Heart right ventricle (tissue), 16 donors: Measurements from ENCODE around the gene TMEM134. TPM values are rescaled to one million over a fixed set of nuclear protein-coding genes. Genes with fewer than 3 reads are reported as not detected.

Source experiments
- ATAC-seq, 8 donors: fragments of 200-7000 bp; cut with Tn5 transposase; one replicate each; pipeline ENCODE4 v1.9.1; 2020; ENCODE audit warnings: mild to moderate bottlenecking in 8 of 8, moderate library complexity in 8 of 8, moderate number of reproducible peaks in 1 of 8
- DNase-seq, 2 donors: peaks; one replicate each; pipeline ENCODE4 v3.0.0-alpha.2; 2020
- H3K27ac ChIP-seq, 10 donors: fragments of 200-600 bp; sonication (generic) in 2 of 10; one replicate each; pipeline versions ENCODE4 v1.5.0 to v1.8.0; 2020 to 2022; ENCODE audit warnings: mild to moderate bottlenecking in 3 of 10
- H3K27me3 ChIP-seq, 7 donors: fragments of 200-600 bp; one replicate each; pipeline ENCODE4 v1.8.0; 2021 to 2022; ENCODE audit warnings: mild to moderate bottlenecking in 2 of 7
- H3K36me3 ChIP-seq, 9 donors: fragments of 200-600 bp; sonication (generic) in 1 of 9; one replicate each; pipeline versions ENCODE4 v1.5.0 to v1.8.0; 2020 to 2022; ENCODE audit warnings: mild to moderate bottlenecking in 2 of 9
- H3K4me1 ChIP-seq, 9 donors: fragments of 200-600 bp; sonication (generic) in 1 of 9; one replicate each; pipeline versions ENCODE4 v1.5.0 to v1.8.0; 2020 to 2022; ENCODE audit warnings: mild to moderate bottlenecking in 4 of 9
- H3K4me3 ChIP-seq, 10 donors: fragments of 200-600 bp; sonication (generic) in 2 of 10; one replicate each; pipeline versions ENCODE4 v1.5.0 to v1.8.0; 2020 to 2022; ENCODE audit warnings: mild to moderate bottlenecking in 7 of 10, moderate library complexity in 2 of 10
- H3K9me3 ChIP-seq, 11 donors: fragments of 200-600 bp in 10 of 11; sonication (generic) in 2 of 11; one replicate each; pipeline versions ENCODE4 v1.5.0 to v1.8.0; 2013 to 2022; ENCODE audit warnings: mild to moderate bottlenecking in 2 of 11, control low read depth in 1 of 11, moderate library complexity in 1 of 11
- CTCF ChIP-seq, 9 donors: fragments of 200-600 bp; sonication (generic) in 2 of 9; IDR thresholded peaks; one replicate each; pipeline versions ENCODE4 v1.5.0 to v1.8.0; 2021 to 2022; ENCODE audit warnings: antibody characterized with exemption in 9 of 9, mild to moderate bottlenecking in 5 of 9, moderate library complexity in 1 of 9
- WGBS, 2 donors: extraction: QIAGEN DNeasy Blood & Tissue Kit; methylation state at CpG; one replicate each; pipeline ENCODE4 v1.1.7; 2013; ENCODE audit warnings: inconsistent platforms in 1 of 2; 5-methylcytosine and 5-hydroxymethylcytosine counted together
- intact Hi-C, 10 donors: fragments of 100-400 bp; cut with DNase I; formaldehyde crosslinking; loops; one replicate each; pipeline versions ENCODE4 v1.11.1 to v1.14.2; 2022
- polyA plus RNA-seq, 2 donors: library from polyadenylated mRNA; stranded (reverse); fragments of 200-250 nt; gene quantifications; one replicate each; pipeline ENCODE4 v1.2.3, GENCODE V29; 2013
- total RNA-seq, 10 donors: library from RNA; stranded (reverse); fragmentation: NEBNext Ultra II Directional in 3 of 10; extraction: Animal tissue kit (Norgen Biotek cat#: 25700) in 3 of 10; gene quantifications; one replicate each; pipeline versions ENCODE4 v1.2.1 to v1.2.4, GENCODE V29; 2021 to 2023
- donor health status: Arrhythmogenic right ventricular cardiomyopathy.
- donor health status: ischemic (EF 13 %, LVEDD 7.1; RV severe dilation, severe dysfunction).
- donor health status: healthy with polysubstance abuse.
- donor health status: DM: no; HTN: yes; CAD: no.
- donor health status: DM: no; HTN: no; CAD: no.
- donor health status: ischemic (EF 25% LVEDD 6.9; RV normal size, moderate dysfunction).
- donor health status: ischemic (EF 25% LVEDD 5.7; RV mildly dilated, moderate dysfunction).
- donor health status: healthy.
- donor health status: DM: yes; HTN: yes; CAD: no.
- donor health status: Ischemic cardiomyopathy.
- donor health status: ischemic (EF 35%, LVEDD 5.7; RV mildly dilated, moderate dysfunction).
- donor health status: nonischemic (EF 11% LVEDD 7.7; RV severe dilation, severe dysfunction).
- donor health status: DM: yes; HTN: yes; CAD: no.
- donor health status: PGD.
- donor health status: ischemic (EF 29% LVEDD 5.4; RV normal size, mild dysfunction).
- donor health status: nonischemic (EF 23%, LVEDD 6.1; RV moderate dilation, normal function).

Gene TMEM134
- total and polyA plus RNA-seq, 12 donors = 69.8 to 104 (median 81.2) TPM

DNA sequence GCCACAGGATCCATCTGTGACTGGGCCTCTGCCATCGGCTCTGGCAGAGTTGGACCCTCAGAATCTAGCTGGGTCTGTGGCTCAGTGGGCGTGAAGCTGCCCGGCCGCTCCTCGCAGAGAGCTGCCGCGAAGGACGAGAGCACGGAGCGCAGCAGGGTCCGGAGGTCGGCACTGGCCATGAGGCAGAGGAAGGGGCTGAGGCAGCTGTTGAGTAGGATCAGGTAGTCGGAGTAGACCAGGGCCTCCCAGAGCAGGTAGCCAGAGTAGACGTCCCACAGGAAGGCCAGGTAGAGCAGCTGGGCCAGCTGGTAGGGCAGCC, 17.4 kb downstream of the TMEM134 start:
- H3K27me3 ChIP-seq = no peaks in the 10 kb centered on the region
- 91 to 95% methylated on average over 14 of the region's 14 CpGs for WGBS, 2 donors
- DNase-seq = no peak
- no peak for ATAC-seq
- no peak overlapping the region for H3K4me3 ChIP-seq
- H3K9me3 ChIP-seq = no peaks in the 10 kb centered on the region
- TF ChIP-seq CTCF (IDR thresholded peaks at IDR 0.05) = no peak
- no peaks in the 10 kb centered on the region for H3K36me3 ChIP-seq
- peak overlapping the region in 6 of 10 donors; percentile 34 to 77 (median 69) for H3K27ac ChIP-seq
- peaks cover 0 to 32% (median 8%) of the 10 kb centered on the region in 9 donors for H3K4me1 ChIP-seq
- intact Hi-C loops = no loop called here

- 91% methylated on average over 21 to 25 of the region's 25 CpGs for whole genome bisulfite sequencing, 2 donors
- H3K4me1 ChIP-seq = peaks cover 0 to 32% (median 8%) of the 10 kb centered on the region in 9 donors
- DNase-seq (no peak), ATAC-seq (no peak)
- no peaks in the 10 kb centered on the region for H3K36me3 ChIP-seq
- no peak overlapping the region for H3K27ac ChIP-seq
- intact Hi-C loops = no loop called here
- no peaks in the 10 kb centered on the region for H3K27me3 ChIP-seq
- no peak for TF ChIP-seq CTCF (IDR thresholded peaks at IDR 0.05)
- H3K9me3 ChIP-seq = no peaks in the 10 kb centered on the region
- H3K4me3 ChIP-seq = no peak overlapping the region
These were observed 18.0 kb downstream of the TMEM134 start for GRCh38 chr11:67450796-67451657.

DNA sequence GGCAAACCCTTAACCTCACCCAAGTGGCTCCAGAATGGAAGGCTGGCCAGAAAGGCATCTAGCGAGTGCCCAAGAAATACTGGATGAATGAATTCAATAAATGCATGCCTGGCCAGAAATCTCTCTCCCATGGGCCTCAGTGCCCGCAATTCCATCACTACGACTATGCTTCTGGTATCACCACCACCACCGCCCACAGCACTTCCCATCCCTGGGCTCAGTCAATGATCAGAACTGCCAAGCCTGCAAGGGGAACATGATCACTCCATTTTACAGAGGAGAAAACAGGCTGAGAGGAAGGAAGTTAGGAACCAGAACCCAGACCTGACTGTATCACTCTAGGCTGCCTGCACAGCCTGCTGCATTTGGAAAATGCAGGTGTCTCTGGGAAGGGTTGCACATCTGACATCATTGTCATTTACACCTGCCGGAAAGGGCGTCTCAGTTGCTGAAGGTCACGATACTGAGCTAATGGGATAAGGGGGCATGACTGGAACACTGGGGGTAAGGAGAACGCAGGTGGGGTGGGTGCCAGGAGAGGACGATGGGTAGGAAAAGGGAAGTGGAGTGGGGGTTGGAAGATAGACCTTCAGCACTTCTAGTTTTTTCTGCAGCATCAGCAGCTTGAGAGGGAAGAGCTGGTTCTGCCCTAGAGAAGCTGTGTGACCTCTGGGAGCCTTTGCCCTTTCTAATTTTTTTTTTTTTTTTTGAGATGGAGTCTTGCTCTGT, 19.8 kb downstream of the TMEM134 start:
- DNase-seq = no peak
- intact Hi-C loops = loop anchor here in 1 of 10 donors (10.0 kb wide), 1 partner anchor 904 kb away; the partner anchor contains the start of genes ACTN3 and ZDHHC24
- ATAC-seq = peak in 5 of 8 donors; percentile 12 to 32 (median 26)
- no peak for TF ChIP-seq CTCF (IDR thresholded peaks at IDR 0.05)
- Histone ChIP-seq H3K4me1 (peaks cover 0 to 42% (median 10%) of the 10 kb centered on the region in 9 donors), H3K27me3 (no peaks in the 10 kb centered on the region), H3K4me3 (no peak overlapping the region), H3K9me3 (no peaks in the 10 kb centered on the region), H3K36me3 (no peaks in the 10 kb centered on the region), H3K27ac (peak overlapping the region in 1 of 10 donors; percentile 62)
- WGBS, 2 donors = 75 to 76% methylated on average over 9 of the region's 9 CpGs

- no peaks in the 10 kb centered on the region for H3K36me3 ChIP-seq
- H3K4me3 ChIP-seq = no peak overlapping the region
- DNase-seq = no peak
- intact Hi-C loops = loop anchor here in 1 of 10 donors (10.0 kb wide), 1 partner anchor 903 kb away; the partner anchor contains the start of genes ACTN3 and ZDHHC24
- no peak for ATAC-seq
- no peaks in the 10 kb centered on the region for H3K27me3 ChIP-seq
- H3K4me1 ChIP-seq = peaks cover 0 to 48% (median 15%) of the 10 kb centered on the region in 9 donors
- 94 to 96% methylated on average over 7 of the region's 7 CpGs for WGBS, 2 donors
- TF ChIP-seq CTCF (IDR thresholded peaks at IDR 0.05) = no peak
- H3K27ac ChIP-seq = no peak overlapping the region
- no peaks in the 10 kb centered on the region for H3K9me3 ChIP-seq
These were observed 20.8 kb downstream of the TMEM134 start for GRCh38 chr11:67448220-67448609.
